ENCODE results near the gene SAMHD1. TPM values are rescaled to one million over a fixed set of nuclear protein-coding genes. Genes with fewer than 3 reads are reported as not detected.
"Not testable (repeated sequence)": the region's sequence is repeated elsewhere in the genome, so short reads cannot be mapped to it uniquely, and the experiment has no call there.

Gene SAMHD1
- total RNA-seq, 1 experiment from 2014 or later = 12.9 TPM

DNA sequence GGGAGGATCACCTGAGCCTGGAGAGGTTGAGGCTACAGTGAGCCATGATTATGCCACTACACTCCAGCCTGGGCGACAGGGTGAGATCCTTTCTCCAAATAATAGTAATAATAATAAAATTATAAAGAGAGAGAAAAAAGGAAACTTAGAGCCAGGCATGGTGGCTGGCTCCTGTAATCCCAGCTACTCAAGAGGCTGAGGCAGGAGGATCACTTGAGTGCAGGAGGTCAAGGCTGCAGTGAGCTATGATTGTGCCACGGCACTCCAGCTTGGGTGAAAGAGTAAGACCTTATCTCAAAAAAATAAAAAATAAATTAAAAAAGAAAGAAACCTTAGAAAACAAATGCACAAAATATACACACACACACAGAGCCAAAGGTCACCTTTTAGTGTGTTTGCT, 5.2 kb upstream of the SAMHD1 start:
- DNase-seq (ENCODE audit: low read depth) = no peak

DNA sequence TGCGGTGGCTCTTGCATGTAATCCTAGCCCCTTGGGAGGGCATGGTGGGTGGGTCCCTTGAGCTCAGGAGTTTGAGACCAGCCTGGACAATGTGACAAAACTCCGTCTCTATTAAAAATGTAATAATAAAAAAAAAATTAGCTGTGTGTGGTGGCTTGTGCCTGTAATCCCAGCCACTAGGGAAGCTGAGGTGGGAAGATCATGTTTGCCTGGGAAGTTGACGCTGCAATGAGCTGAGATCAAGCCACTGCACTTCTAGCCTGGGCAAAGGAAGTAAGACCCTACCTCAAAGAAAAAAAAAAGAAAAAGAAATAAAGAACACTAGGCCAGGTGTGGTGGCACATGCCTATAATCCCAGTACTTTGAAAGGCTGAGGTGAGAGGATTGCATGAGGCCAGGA, 4.5 kb upstream of the SAMHD1 start:
- no peak for DNase-seq (ENCODE audit: low read depth)

DNA sequence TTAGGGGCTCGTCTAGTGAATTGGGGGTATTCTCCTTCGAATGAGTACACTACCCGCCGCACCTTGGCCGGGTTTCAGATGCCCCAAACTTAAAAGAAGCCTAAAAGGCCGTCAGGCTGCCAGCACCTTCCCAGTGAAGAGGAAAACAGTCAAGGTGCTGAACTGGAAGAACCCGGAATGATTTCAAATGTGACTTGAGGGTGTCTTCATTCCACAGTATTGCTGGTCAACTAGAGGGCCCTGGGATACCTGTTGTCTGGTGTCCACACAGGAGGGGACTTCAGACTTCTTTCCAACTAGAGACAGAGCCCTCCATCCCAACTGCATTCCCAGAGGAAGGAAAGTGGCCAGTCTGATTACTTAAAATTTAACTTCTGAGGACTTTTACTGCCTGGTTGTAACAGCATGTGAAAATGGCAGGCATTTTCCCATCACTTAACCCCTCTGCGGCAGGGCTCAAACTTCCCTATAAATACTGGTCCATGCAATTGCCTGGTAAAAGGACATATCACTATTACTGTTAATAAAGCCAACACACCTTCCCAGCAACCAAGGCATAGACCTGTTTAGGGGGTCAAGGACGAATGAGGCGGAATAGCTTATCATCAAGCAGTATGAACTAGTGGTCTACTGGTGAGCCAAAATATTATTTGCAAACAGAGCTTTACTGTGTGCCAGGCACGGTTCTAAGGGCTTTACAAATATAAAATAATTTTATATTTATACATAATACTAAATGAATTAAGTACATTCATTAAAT, 651 bp upstream of the SAMHD1 start:
- DNase-seq (ENCODE audit: low read depth) = no peak

DNA sequence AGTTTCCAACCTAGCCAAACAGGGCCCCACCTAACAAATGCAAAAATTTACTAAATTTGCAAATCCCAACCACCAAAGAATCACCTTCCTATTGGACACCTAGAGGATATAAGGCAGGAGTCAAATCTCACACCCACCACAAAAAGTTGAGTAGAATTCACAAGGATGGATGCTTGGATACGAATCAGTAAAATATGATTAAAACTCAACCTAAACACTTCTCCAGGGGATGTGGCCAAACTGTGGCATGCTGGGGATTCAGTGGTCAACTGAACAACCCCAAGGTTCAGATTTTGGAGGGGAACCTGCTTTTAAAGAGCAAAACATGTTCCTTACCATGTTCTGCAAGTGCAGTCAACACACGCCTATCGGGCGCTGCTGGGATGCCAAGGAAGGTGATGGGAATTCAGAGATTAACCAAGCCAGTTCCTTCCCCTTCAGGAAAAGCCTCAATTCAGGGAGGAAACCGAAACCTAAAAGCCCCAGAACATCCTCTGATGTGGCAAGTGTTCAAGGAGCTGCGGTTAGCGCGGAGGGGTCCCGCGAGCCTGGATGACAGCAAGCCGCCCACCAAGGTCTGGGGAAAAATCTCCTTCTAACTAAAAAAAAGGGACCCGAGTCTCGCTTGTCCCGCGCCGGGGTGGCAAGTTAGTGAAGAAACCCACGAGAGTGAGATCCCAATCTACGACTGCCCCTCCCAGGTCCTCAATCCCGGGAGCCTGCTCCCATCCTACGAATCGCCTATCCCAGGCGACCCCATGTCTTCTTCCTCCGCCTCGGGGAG, 902 bp downstream of the SAMHD1 start:
- peak; percentile 46 for DNase-seq (ENCODE audit: low read depth)

DNA sequence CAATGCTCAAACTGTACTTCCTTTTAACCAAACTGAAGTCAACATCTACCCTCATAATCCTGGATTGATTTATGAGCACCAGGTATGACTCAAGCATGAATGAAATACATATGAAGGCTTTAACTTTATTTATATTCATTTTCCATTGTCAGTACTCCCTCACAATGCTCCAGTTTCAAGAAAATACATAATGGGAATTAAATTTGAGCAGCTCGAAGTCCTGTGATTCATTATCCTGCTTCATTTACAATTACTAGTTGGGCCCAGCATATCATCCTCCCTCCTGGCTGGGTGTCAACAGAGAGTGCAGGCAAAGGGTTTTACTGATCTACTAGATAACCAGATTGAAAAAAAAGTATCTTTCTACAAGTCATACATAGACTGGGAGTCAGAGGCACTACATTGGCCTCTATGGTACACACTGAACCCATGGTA, 10.1 kb downstream of the SAMHD1 start:
- no peak for DNase-seq (ENCODE audit: low read depth)

DNA sequence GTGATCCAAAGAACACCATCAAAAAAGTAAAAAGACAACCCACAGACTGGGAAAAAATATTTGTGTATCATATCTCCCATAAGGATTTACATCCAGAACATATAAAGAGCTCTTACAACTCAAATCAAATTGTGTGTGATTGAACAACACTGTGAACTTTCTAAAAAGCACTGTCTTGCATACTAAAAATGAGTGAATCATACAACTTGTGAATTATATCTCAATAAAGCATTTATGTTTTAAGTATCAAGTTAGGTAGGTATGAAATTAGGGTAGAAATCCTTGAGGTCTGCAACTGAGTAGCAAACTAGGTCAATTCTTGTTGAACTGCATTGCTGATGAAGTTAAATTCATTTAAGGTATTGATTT, 14.1 kb downstream of the SAMHD1 start:
- DNase-seq (ENCODE audit: low read depth) = no peak

DNA sequence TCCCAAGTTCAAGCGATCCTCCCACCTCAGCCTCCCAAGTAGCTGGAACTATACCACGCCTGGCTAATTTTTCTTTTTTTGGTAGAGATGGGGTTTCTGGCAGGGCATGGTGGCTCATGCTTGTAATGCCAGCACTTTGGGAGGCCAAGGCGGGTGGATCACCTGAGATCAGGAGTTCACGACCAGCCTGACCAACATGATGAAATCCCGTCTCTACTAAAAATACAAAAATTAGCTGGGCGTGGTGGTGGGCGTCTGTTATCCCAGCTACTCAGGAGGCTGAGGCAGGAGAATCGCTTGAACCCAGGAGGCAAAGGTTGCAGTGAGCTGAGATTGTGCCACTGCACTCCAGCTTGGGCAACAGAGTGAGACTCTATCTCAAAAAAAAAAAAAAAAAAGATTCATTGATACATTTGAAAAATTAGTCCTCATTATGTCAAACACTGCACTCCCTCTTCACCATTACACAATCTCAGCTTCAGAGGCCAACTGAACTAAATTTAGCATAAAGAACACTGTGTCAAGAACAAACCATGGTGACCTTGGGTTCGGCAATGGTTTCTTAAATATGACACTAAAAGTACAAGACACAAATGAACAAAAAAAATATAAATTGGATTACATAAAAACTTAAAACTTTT, 14.6 kb downstream of the SAMHD1 start:
- not testable (repeated sequence) for DNase-seq (ENCODE audit: low read depth)

DNA sequence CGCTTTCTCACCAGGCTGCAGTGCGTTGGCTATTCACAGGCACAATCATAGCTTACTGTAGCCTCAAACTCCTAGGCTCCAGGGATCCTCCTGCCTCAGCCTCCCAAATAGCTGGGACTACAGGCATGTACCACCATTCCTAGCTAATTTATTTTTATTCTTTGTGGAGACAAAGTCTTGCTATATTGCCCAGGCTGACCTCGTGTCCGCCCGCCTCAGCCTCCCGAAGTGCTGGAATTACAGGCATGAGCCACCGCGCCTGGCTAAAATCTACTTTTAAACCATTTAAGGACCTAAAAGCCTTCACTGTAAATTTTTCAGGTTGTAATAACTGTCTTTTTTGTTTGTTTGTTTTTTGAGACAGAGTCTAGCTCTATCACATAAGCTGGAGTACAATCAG, 15.2 kb downstream of the SAMHD1 start:
- DNase-seq (ENCODE audit: low read depth) = no peak

DNA sequence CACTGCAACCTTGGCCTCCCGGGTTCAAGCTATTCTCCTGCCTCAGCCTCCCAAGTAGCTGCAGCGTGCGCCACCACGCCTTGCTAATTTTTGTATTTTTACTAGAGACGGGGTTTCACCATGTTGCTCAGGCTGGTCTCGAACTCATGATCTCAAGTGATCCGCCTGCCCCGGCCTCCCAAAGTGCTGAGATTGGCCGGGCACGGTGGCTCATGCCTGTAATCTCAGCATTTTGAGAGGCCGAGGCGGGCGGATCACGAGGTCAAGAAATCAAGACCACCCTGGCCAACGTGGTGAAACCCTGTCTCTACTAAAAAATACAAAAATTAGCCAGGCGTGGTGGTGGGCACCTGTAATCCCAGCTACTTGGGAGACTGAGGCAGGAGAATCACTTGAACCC, 17.9 kb downstream of the SAMHD1 start:
- not testable (repeated sequence) for DNase-seq (ENCODE audit: low read depth)

DNA sequence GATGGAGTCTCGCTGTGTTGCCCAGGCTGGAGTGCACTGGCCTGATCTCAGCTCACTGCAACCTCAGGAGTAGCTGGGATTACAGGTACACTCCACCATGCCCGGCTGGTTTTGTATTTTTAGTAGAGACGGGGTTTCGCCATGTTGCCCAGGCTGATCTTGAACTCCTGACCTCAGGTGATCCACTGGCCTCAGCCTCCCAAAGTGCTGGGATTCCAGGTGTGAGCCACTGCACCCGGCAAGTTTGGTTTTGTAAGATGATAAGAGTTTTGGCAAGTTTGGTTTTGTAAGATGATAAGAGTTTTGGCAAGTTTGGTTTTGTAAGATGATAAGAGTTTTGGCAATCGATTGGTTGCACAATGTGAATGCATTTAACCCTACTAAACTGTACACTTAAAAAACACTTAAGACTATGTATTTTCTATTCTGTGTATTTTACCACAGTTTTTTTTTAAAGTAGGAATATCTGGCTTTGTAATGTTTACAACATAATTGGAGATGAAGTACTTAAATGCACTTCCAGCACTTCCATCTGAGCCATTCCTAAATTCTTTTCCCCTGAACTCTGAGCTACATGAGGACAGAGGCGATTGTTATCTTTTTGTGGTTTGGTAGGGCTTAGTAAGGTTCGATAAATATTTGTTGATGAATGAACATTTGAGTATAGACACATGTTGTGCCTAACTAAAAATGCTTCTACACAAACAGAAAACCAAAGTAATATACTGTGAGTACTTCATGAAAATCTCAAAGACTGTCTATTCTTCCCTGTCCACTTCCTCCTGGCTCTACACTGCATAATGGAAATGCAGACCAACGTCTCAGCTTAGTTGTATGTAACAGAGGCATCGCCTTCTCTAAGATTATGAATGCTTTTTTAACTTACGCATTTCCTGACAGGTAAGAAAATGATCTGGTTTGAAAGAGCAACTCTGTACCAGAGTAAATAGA, 18.8 kb downstream of the SAMHD1 start:
- DNase-seq (ENCODE audit: low read depth) = no peak

DNA sequence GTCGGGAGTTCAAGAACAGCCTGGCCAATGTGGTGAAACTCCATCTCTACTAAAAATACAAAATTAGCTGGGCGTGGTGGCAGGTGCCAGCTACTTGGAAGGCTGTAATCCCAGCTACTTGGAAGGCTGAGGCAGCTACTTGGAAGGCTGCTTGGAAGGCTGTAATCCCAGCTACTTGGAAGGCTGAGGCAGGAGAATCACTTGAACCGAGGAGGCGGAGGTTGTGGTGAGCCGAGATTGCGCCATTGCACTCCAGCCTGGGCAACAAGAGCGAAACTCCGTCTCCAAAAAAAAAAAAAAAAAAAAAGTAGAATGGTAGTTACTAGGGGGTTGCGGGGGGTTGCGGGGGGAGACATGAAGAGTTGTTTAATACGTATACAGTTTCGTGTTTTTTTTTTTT, 19.4 kb downstream of the SAMHD1 start:
- not testable (repeated sequence) for DNase-seq (ENCODE audit: low read depth)

DNA sequence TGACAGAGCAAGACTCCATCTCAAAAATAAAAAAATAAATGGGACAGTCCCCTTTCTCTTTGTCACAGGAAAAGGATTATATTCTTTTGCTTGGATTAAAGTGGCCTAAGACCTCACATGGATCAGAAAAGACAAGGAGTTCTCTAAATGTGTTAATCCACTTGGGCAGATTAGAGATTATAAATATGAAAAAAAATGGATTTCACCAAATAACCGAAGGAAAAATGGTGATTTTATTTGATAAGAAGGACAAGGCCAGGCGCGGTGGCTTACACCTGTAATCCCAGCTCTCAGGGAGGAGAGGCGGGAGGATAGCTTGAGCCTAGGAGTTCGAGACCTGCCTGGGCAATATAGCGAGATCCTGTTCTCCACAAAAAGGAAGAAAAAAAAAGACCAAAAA, 21.8 kb downstream of the SAMHD1 start:
- DNase-seq (ENCODE audit: low read depth) = no peak

DNA sequence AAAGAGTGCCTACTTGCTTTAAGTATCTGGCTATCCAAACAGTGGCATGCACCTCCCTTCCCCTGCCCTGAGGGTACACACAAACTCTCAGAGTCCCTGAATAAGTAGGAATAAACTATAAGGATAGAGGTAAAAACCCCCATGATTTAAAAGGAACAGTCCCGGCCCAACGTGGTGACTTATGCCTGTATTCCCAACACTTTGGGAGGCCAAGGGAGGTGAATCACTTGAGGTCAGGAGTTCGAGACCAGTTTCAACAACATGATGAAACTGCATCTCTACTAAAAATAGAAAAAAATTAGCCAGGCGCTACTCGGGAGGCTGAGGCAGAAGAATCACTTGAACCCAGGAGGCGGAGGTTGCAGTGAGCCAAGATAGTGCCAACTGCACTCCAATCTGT, 22.2 kb downstream of the SAMHD1 start:
- peak; percentile 53 for DNase-seq (ENCODE audit: low read depth)

DNA sequence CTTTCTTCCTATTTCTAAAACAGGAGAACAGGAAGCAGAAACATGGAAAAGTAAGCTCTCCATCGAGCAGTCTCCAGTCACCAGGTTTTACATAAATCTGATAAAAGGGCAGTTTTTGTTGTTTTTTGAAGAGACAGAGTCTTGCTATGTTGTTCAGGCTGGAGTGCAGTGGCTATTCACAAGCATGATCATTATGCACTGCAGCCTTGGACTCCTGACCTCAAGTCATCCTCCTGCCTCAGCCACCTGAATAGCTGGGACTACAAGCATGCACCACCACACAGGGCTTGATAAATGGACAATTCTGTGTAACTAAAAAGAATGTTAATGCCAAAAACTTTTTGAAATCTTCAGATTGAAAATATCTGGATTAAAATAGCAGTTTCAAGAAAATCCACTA, 23.8 kb downstream of the SAMHD1 start:
- DNase-seq (ENCODE audit: low read depth) = no peak

DNA sequence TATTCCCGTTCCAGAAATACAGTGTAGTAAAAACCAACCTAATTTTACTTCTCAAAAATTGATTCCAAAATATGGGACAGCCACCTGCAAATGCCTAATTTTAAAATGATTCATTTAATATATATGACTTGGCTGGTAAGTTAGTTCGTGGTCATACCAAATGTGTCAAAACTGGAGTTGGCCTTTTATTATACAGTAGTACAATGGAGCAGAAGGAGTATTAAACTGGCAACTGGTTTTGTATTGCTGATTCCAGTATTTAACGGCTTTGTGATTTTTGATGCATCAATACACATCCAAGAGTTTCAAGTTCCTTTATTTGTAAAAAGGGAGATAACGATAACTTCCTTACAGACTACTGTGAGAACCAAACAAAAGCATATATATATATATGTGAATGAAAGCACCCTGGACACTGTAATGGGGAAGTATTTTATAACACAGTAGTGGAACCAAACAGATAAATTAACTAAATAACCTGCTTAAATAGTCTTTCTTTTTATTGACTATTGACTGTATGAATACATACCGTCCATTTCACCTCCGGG, 24.8 kb downstream of the SAMHD1 start:
- no peak for DNase-seq (ENCODE audit: low read depth)

DNA sequence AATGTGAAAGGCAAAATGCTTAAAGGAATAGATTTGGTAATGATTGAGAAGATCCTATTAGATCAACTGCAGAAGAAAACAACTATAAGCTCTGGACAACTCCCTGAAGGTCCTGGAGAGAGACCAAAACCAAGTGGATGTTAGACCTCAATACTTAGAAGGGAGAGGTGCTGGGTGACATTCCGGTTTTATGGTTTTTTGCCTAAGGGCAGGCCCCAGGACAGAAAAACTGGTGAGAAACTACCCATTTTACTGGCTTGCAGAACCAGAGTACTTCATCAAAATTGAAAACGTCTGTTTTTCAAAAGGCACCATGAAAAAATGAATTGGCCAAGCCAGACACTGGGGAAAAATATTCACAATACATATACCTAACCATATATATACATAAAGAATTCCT, 26.3 kb downstream of the SAMHD1 start:
- no peak for DNase-seq (ENCODE audit: low read depth)

DNA sequence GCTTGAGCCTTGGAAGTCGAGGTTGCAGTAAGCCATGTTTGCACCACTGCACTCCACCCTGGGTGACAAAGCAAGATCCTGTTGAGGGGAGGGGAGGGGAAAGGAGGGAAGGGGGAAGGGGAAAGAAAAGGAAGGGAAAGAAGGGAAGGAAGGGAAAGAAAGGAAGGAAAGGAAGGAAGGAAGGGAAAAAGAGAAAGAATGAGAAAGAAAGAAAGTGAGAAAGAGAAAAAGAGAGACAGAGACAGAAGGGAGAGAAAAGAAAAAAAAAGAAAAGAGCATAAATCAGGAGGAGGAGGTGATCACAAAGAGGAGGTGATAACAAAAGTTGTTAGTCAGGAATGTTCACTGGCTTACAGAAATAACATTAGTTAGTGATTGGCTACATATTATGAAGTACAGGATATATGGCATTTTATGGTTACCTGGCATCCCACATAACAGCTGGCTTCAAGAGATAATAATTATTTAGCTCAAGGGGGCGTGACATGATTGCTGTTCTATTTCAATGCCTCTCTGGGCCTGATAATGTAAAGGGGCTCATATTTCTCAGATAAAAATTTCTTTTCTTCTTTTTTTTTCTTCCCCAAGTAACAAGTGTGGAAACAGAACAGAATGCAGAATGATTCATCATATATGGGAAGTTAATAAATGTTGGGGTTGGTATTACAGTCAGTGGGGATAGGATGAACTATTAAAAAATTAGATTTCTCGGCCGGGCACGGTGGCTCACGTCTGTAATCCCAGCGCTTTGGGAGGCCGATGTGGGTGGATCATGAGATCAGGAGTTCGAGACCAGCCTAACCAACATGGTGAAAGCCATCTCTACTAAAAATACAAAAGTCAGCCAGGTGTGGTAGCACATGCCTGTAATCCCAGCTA, 27.1 kb downstream of the SAMHD1 start:
- DNase-seq (ENCODE audit: low read depth) = no peak

DNA sequence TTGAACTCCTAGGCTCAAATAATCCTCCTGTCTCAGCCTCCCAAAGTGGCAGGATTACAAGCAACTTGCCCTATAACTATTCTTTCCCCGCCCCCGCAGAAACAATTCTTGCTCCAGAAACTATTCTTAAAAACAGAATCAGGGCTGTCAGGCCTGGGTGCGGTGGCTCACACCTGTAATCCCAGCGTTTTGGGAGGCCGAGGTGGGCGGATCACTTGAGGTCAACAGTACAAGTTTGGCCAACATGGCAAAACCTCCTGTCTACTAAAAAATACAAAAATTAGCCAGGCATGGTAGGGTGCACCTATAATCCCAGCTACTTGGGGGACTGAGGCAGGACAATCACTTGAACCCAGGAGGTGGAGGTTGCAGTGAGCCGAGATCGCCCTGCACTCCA, 31.2 kb downstream of the SAMHD1 start:
- no peak for DNase-seq (ENCODE audit: low read depth)

DNA sequence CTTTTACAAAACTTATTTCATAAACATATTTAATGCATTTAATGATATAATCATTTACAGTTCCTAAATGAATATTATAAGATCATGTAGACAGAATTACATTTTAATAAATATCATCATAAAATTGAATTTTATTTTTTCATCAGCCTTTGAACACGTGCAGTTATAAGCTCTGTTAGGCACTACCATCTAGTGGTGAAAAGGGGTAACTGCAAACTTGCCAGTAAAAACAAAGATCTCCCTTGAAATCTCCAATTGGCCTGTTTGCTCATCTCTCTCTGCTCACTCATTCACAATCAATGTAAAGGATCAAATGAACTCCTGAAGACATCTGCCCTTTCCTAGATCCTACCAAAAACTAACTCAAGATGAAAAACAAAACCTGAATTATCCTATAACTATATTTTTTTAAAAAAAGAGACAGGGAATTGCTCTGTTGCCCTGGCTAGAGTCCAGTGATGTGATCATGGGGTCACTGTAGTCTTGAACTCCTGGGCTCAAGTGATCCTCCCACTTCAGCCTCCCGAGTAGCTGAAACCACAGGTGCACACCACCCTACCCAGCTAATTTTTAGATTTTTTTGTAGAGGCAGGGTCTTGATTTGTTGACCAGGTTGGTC, 31.7 kb downstream of the SAMHD1 start:
- peak; percentile 52 for DNase-seq (ENCODE audit: low read depth)

DNA sequence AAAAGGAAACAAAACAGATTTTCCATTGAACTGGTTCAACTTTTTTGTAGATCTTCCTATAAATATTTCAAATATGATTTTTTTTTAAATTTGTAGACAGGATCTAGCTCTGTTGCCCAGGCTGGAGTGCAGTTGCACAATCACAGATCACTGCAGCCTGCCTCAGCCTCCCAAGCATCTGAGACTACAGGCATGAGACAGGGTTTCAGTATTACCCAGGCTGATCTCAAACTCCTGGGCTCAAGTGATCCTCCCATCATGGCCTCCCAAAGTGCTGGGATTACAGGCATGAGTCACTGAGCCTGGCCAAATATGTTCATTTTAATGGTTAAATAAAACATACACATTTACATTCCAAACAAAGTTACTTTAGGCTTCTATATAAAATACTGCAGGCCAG, 33.6 kb downstream of the SAMHD1 start:
- no peak for DNase-seq (ENCODE audit: low read depth)
